Cerebellar nuclear complex (tissue), 1 donor: ENCODE data around the gene TMEM190.

Source experiments
- DNase-seq, 2 experiments: peaks; one replicate each; lab custom pipeline; 2025; lab: John Stamatoyannopoulos, UW

Gene TMEM190

GRCh38 chr19:55423225-55424005 is 46.8 kb downstream of the TMEM190 start:
- DNase-seq: no peak

DNA sequence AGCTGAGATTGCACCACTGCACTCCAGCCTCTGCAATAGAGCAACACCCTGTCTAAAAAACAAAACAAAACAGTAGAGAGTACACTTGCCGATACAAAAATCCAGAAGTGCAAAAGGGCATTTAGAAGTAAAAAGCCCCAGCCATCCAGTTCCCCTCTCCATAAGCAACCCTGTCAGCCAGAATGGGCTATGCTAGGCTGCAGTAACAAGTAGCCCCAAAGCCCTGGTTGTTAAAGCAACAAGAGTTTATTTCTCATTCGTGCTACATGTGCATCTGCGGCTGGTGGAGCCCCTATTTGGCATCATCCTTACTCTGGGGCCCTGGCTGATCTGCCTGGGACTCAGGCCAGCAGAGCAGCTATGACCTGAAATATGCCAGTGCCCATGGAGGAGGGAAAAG is 47.9 kb downstream of the TMEM190 start:
- no peak for DNase-seq

- DNase-seq: no peak
These were observed 49.4 kb downstream of the TMEM190 start for GRCh38 chr19:55426042-55426441.
